PC-9 (cell line): ENCODE data around the gene HARS1. TPM values are rescaled to one million over a fixed set of nuclear protein-coding genes. Genes with fewer than 3 reads are reported as not detected.
"Not testable (repeated sequence)": the region's sequence is repeated elsewhere in the genome, so short reads cannot be mapped to it uniquely, and the experiment has no call there.

Source experiments
- BruUV-seq: library from RNA; stranded (reverse); fragments of 400-500 nt; replicated peaks from 2 replicates; lab custom pipeline; 2021; lab: Mats Ljungman, UMichigan
- CTCF ChIA-PET: fragments of 300-600 bp; sonication (Branson Sonifier 250); formaldehyde crosslinking; loops from one replicate; lab custom pipeline; 2022; ENCODE audit warnings: antibody characterized with exemption; lab: Charles Lee
- POLR2A ChIA-PET: fragments of 300-600 bp; sonication (Branson Sonifier 250); formaldehyde crosslinking; loops from one replicate; lab custom pipeline; 2022; ENCODE audit warnings: antibody characterized with exemption; ENCODE audit not compliant: unreplicated experiment; lab: Charles Lee
- DNase-seq, 2 experiments: peaks; one replicate each; pipeline versions ENCODE4 v3.0.0 to v3.0.0-alpha.2; 2015 to 2022; ENCODE audit warnings: mixed read lengths in 1 of 2
- H2AFZ ChIP-seq: fragments of 200-600 bp; sonication (generic); 2 replicates; pipeline ENCODE4 v1.8.1; 2017; ENCODE audit warnings: antibody characterized with exemption
- H3F3A ChIP-seq: fragments of 200-600 bp; sonication (generic); 2 replicates; pipeline ENCODE4 v1.8.1; 2017; ENCODE audit warnings: antibody characterized with exemption, mild to moderate bottlenecking, low read depth; ENCODE audit not compliant: insufficient read depth
- H3K27ac ChIP-seq: fragments of 200-600 bp; sonication (generic); 2 replicates; pipeline ENCODE4 v1.6.1; 2016; ENCODE audit warnings: mixed run types
- H3K27me3 ChIP-seq: fragments of 200-600 bp; sonication (generic); 2 replicates; pipeline ENCODE4 v1.6.1; 2016; ENCODE audit warnings: low read depth, mixed run types; ENCODE audit not compliant: insufficient read depth
- H3K36me3 ChIP-seq: fragments of 200-600 bp; sonication (generic); 2 replicates; pipeline ENCODE4 v1.6.1; 2016; ENCODE audit warnings: low read depth, mixed run types
- H3K4me1 ChIP-seq: fragments of 200-600 bp; sonication (generic); replicated peaks from 2 replicates; pipeline ENCODE4 v1.6.1; 2016; ENCODE audit warnings: mixed run types; ENCODE audit not compliant: insufficient read depth
- H3K4me2 ChIP-seq: fragments of 200-600 bp; sonication (generic); 2 replicates; pipeline ENCODE4 v1.6.1; 2017; ENCODE audit warnings: mixed run types
- H3K4me3 ChIP-seq: fragments of 200-600 bp; sonication (generic); 2 replicates; pipeline ENCODE4 v1.6.1; 2016; ENCODE audit warnings: mixed run types
- H3K79me2 ChIP-seq: fragments of 200-600 bp; sonication (generic); 2 replicates; pipeline ENCODE4 v1.6.1; 2017; ENCODE audit warnings: low read depth, mixed run types
- H3K9me2 ChIP-seq: fragments of 200-600 bp; sonication (generic); 2 replicates; pipeline ENCODE4 v1.8.1; 2017; ENCODE audit warnings: mild to moderate bottlenecking; ENCODE audit not compliant: insufficient read depth
- H3K9me3 ChIP-seq: fragments of 200-600 bp; sonication (generic); 2 replicates; pipeline ENCODE4 v1.8.1; 2016; ENCODE audit warnings: low read depth; ENCODE audit not compliant: insufficient read depth
- H4K20me1 ChIP-seq: fragments of 200-600 bp; sonication (generic); 2 replicates; pipeline ENCODE4 v1.8.1; 2017; ENCODE audit not compliant: insufficient read depth
- EZH2 ChIP-seq: fragments of 200-600 bp; sonication (generic); IDR thresholded peaks from 2 replicates; pipeline ENCODE4 v1.8.0; 2017; ENCODE audit warnings: antibody characterized with exemption, low read depth
- intact Hi-C: fragments of 100-400 bp; cut with micrococcal nuclease; formaldehyde crosslinking; loops from one replicate; pipeline ENCODE4 v1.10.0; 2022; ENCODE audit not compliant: unreplicated experiment
- total RNA-seq: library from RNA; stranded (reverse); gene quantifications from 2 replicates; pipeline ENCODE4 v1.2.3, GENCODE V29; 2021
- TF ChIP-seq, protein P1 (sequence below): fragments of 200-600 bp; sonication (generic); conservative IDR thresholded peaks from 2 replicates; pipeline ENCODE4 v1.6.1; 2017; ENCODE audit warnings: mixed run types, antibody characterized with exemption, mild to moderate bottlenecking, moderate library complexity

The HARS1 gene
- total RNA-seq, 1 experiment from 2014 or later: 64.3 TPM

DNA sequence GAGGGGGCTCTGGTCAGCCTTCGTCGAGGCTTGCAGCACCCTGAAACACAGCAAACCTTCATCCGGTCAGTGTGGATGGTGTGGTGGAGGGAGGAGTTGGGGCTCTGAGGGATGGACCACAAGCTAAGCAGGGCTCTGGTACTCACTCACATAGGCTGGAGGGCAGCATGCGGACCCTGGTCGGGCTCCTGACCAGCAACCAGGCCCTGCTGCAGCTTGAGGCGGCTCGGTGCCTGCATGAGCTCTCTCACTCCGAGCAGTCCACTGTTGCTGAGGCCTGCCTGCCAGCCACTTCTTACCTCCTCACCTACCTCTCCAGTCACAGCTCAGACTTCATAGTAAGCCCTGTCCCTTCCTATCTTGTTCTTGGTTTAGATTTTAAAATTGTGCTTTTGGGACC is 49.5 kb downstream of the HARS1 start:
- Histone ChIP-seq H3K4me3 (no peak overlapping the region), H2AFZ (no peak overlapping the region), H3K36me3 (no peaks in the 10 kb centered on the region), H3K79me2 (peaks cover 34% of the 10 kb centered on the region), H3F3A (no peaks in the 10 kb centered on the region; the same call in 1 of the 2 replicates), H3K27me3 (no peaks in the 10 kb centered on the region), H3K27ac (no peak overlapping the region), H3K9me2 (no peaks in the 10 kb centered on the region), H3K4me1 (peaks cover 17% of the 10 kb centered on the region), H3K9me3 (no peaks in the 10 kb centered on the region), H3K4me2 (no peak overlapping the region), H4K20me1 (peaks cover 2% of the 10 kb centered on the region; the same call in 1 of the 2 replicates)
- TF ChIP-seq, protein P1, sequence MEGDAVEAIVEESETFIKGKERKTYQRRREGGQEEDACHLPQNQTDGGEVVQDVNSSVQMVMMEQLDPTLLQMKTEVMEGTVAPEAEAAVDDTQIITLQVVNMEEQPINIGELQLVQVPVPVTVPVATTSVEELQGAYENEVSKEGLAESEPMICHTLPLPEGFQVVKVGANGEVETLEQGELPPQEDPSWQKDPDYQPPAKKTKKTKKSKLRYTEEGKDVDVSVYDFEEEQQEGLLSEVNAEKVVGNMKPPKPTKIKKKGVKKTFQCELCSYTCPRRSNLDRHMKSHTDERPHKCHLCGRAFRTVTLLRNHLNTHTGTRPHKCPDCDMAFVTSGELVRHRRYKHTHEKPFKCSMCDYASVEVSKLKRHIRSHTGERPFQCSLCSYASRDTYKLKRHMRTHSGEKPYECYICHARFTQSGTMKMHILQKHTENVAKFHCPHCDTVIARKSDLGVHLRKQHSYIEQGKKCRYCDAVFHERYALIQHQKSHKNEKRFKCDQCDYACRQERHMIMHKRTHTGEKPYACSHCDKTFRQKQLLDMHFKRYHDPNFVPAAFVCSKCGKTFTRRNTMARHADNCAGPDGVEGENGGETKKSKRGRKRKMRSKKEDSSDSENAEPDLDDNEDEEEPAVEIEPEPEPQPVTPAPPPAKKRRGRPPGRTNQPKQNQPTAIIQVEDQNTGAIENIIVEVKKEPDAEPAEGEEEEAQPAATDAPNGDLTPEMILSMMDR: no peak
- TF ChIP-seq EZH2: no peak
- ChIA-PET POLR2A (interaction anchor here (0.7 kb wide), 1 partner anchor 96 kb away, joined by 8 read pairs; no protein-coding TSS in a partner anchor), CTCF (interaction anchor here (0.6 kb wide), 1 partner anchor 96 kb away, joined by 5 read pairs; no protein-coding TSS in a partner anchor)
- DNase-seq: no peak
- intact Hi-C loops: no loop called here
- no TSS peak for BruUV-seq

DNA sequence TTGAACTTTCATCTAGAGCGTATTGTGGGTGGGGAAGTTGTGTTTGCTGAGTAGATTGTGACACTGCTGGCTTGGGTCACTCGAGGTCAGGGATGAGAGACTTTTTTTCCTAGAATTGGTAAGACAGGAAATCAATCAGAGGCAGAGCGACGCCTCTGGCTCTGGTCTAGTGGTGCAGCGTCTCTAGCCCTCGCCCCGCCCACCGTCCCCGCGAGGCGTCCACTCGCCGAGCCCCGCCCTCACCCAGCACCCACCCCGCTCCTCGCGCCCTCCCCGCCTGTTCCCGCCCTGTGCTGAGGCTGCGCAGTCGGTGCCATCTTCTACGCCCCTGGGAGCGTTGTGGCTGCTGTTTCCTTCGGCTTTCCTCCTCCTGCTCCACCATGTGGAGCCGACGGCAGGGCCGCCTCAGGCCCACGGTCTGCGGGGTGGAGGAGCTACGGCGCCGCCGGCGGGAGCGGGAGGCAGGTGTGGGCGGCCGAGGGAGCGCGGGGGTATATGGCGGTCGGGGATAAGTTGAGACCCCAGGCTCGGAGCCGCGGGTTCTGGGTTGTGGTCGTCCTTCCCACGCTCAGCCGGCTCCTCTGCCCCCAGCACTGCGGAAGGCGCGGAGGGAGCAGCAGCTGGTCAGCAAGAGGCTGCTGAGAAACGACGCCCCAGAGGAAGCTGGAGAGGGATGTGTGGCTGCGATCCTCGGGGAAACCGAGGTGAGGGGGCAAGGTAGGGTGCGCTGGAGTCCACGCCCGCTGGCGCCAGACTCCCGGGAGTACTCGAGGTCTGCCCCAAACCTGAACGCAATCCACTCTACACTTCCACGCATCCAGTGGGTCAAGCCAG is 51.8 kb downstream of the HARS1 start, which contains the start of gene TMCO6:
Gene TMCO6, plus strand, starts transcription at position 304 of the 834 bp plus-strand sequence. Its CDS starts 77 bp downstream, at position 381.
- DNase-seq: peak; percentile 89 to 95
- TSS peak; percentile 43 for BruUV-seq
- POLR2A ChIA-PET: interaction anchor here (0.7 kb wide), 1 partner anchor 51 kb away, joined by 7 read pairs; no protein-coding TSS in a partner anchor

GRCh38 chr5:140638898-140639147 is 52.3 kb downstream of the HARS1 start:
- intact Hi-C loops: loop anchor here (1.0 to 5.0 kb wide), 4 partner anchors 74 to 292 kb away; partner anchors contain the start of genes APBB3, HBEGF and SLC35A4
- CTCF ChIA-PET: interaction anchor here (0.5 to 0.7 kb wide), 3 partner anchors 108 to 939 kb away, joined by 3 to 4 read pairs (median 4); no protein-coding TSS in a partner anchor
- DNase-seq, H3K9me2 ChIP-seq, H3K36me3 ChIP-seq, H4K20me1 ChIP-seq, BruUV-seq, H3F3A ChIP-seq, H3K9me3 ChIP-seq, H3K27me3 ChIP-seq, POLR2A ChIA-PET: not testable (repeated sequence)
- H3K79me2 ChIP-seq: peaks cover 16% of the 10 kb centered on the region
- peak overlapping the region; percentile 90 for H2AFZ ChIP-seq
- H3K4me3 ChIP-seq: peak overlapping the region; percentile 78
- peaks cover 10% of the 10 kb centered on the region for H3K4me1 ChIP-seq
- H3K27ac ChIP-seq: peak overlapping the region; percentile 73
- peak overlapping the region; percentile 79 for H3K4me2 ChIP-seq

More for the DNA sequence above, 51.8 kb downstream of the HARS1 start, which contains the start of gene TMCO6:
- Histone ChIP-seq H3K4me2 (peak within 1 kb of the TSS; percentile 79), H3K27ac (peak within 1 kb of the TSS; percentile 73), H3K79me2 (peaks cover 16% of the 10 kb centered on the region), H3K27me3 (no peaks in the 10 kb centered on the region), H3K9me3 (no peaks in the 10 kb centered on the region), H3K9me2 (no peaks in the 10 kb centered on the region), H3K36me3 (no peaks in the 10 kb centered on the region), H3F3A (peaks cover 6% of the 10 kb centered on the region; the same call in 1 of the 2 replicates), H2AFZ (peak within 1 kb of the TSS; percentile 96), H3K4me1 (peaks cover 10% of the 10 kb centered on the region), H4K20me1 (no peaks in the 10 kb centered on the region), H3K4me3 (peak within 1 kb of the TSS; percentile 78)
- CTCF ChIA-PET: interaction anchor here (0.5 kb wide), 1 partner anchor 108 kb away, joined by 4 read pairs; no protein-coding TSS in a partner anchor
- intact Hi-C loops: loop anchor here (1.0 to 5.0 kb wide), 4 partner anchors 75 to 292 kb away; partner anchors contain the start of genes APBB3, HBEGF and SLC35A4
- no peak for TF ChIP-seq EZH2
- TF ChIP-seq, protein P1: peak; percentile 63
